Breast epithelium (tissue), 3 donors: ENCODE measurements around the gene CDC42SE1.

Experiments used
- CTCF ChIP-seq, 3 donors: fragments of 450-650 bp; IDR thresholded peaks; one replicate each; pipeline ENCODE4 v1.5.1; 2016 to 2017; ENCODE audit warnings: antibody characterized with exemption in 3 of 3, mild to moderate bottlenecking in 3 of 3, moderate library complexity in 3 of 3
- POLR2A ChIP-seq: fragments of 450-650 bp; IDR thresholded peaks from one replicate; pipeline ENCODE4 v1.6.1; 2016; ENCODE audit warnings: antibody characterized with exemption, mild to moderate bottlenecking, moderate library complexity

DNA sequence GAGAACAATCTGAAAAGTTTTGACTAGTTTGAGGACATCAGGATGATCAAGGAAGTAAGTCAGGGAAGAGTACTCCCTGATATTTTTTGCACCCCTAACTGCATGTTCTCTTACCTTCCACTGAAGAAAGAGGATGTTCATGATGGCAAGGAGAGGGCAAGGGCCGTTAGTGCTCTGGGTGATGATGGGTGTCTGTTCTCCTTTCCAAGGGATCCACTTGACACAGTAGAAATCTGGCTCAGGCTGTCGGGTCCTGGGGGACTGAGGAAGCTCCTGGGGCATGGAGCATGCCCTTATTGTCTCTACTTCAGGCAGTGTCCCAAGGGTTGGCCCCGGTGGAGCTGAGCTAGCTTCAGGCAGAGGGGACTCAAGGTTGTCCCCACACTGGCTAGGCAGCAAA, 57.4 kb downstream of the CDC42SE1 start:
- no peak for TF ChIP-seq CTCF (IDR thresholded peaks at IDR 0.05)
- TF ChIP-seq POLR2A: no peak
